ENCODE data around the gene CHCHD3. TPM values are rescaled to one million over a fixed set of nuclear protein-coding genes. Genes with fewer than 3 reads are reported as not detected.

CHCHD3 gene
- total RNA-seq, 1 experiment from 2014 or later: 83.5 TPM

DNA sequence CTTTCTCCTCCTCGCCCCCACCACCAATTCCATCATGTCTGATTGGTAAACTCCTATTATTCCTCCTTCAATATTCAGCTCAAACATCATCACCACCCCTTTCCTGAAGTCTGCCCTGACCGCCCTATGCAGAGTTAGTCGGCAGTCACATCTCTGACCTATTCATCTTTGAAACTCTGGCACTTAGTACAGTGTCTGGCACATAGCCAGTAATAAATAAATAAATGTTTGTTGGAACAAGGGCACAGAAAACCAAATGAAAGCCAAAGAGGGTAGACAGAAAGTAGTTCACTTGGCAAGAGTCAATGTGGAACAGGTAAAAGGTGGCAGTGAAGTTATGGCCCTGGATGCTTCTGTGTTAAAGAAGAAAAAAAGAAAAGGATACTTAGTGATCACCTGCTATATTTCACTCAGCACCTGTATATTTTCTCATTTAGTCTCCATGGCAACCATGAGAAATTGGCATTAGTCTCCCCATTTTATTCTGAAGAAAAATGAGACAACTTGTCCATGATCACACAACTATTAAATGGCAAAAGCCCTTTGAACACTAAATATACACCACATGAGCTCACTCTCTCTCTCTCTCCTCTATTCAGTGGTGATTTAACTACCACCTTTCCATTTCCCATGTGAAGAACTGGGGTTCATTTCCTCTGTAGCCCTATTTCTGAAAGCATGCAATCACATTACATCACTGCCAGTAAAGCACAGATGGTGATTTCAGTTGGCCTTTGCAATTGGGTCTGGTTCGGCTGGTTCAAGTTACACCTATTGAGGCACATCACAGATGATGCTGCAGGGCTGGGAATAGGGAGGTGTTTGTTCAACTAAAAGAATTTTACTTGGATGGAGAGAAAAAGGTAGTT is 25.3 kb downstream of the CHCHD3 start:
- DNase-seq: no peak
- no peaks in the 10 kb centered on the region; the same call in 1 of the 2 replicates for H3K36me3 ChIP-seq (ENCODE audit: insufficient read depth, low read length)
- H3K4me3 ChIP-seq (ENCODE audit: low read length): no peak overlapping the region
- no peaks in the 10 kb centered on the region for H3K9me2 ChIP-seq (replicated peaks; ENCODE audit: insufficient read depth, low read length)
- peaks cover 93% of the 10 kb centered on the region for H3K79me2 ChIP-seq (ENCODE audit: low read length)
- no peak overlapping the region for H2AFZ ChIP-seq (ENCODE audit: low read length)
- H3K9me3 ChIP-seq (ENCODE audit: low read length): no peaks in the 10 kb centered on the region
- H3K27ac ChIP-seq (ENCODE audit: low read length): no peak overlapping the region
- no peak overlapping the region for H3K4me2 ChIP-seq (ENCODE audit: low read depth, low read length, poor library complexity, severe bottlenecking)
- no peak overlapping the region for H3K9ac ChIP-seq (ENCODE audit: low read length)
- H4K20me1 ChIP-seq (ENCODE audit: insufficient read depth, low read depth, low read length): peaks cover 3% of the 10 kb centered on the region; the same call in 1 of the 2 replicates
- H3K27me3 ChIP-seq (ENCODE audit: low read length): no peaks in the 10 kb centered on the region
- peaks cover 50% of the 10 kb centered on the region for H3K4me1 ChIP-seq (ENCODE audit: low read length)

DNA sequence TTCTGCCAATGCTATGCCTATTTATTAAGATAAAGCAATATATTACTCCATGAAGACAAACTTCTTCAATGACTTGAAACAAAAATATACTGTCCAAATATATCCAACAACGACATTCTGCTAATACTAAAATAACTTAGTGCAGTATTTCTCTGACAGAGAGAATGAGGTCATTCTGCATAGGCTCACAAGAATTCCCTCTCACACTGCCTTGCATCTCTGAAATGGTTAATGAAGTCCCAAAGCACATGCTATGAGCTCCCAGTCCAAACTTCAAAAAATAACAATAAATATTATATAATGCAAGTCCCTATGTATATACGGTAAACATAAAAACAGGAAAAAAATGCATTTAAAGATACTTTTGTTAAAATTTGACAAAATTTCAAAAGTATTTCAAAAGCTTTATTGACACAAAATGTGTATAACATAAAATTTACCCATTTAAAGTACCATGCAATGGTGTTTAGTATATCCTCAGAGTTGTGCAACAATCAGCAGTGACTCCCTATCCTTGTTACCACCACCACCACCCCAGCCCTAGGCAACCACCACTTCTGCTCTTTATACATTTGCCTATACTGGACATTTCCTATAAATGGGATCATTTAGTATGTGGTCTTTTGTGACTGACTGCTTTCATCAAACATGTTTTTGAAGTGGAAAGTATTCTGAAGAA is 27.6 kb downstream of the CHCHD3 start:
- H3K9me3 ChIP-seq (ENCODE audit: low read length): no peaks in the 10 kb centered on the region
- no peak overlapping the region for H3K9ac ChIP-seq (ENCODE audit: low read length)
- no peak overlapping the region for H3K4me2 ChIP-seq (ENCODE audit: low read depth, low read length, poor library complexity, severe bottlenecking)
- H3K36me3 ChIP-seq (ENCODE audit: insufficient read depth, low read length): no peaks in the 10 kb centered on the region
- H3K4me1 ChIP-seq (ENCODE audit: low read length): peaks cover 51% of the 10 kb centered on the region
- no peak for DNase-seq
- peaks cover 93% of the 10 kb centered on the region for H3K79me2 ChIP-seq (ENCODE audit: low read length)
- H2AFZ ChIP-seq (ENCODE audit: low read length): no peak overlapping the region
- H3K27me3 ChIP-seq (ENCODE audit: low read length): no peaks in the 10 kb centered on the region
- H3K27ac ChIP-seq (ENCODE audit: low read length): no peak overlapping the region
- no peaks in the 10 kb centered on the region for H3K9me2 ChIP-seq (replicated peaks; ENCODE audit: insufficient read depth, low read length)
- peaks cover 3% of the 10 kb centered on the region; the same call in 1 of the 2 replicates for H4K20me1 ChIP-seq (ENCODE audit: insufficient read depth, low read depth, low read length)
- H3K4me3 ChIP-seq (ENCODE audit: low read length): no peak overlapping the region

DNA sequence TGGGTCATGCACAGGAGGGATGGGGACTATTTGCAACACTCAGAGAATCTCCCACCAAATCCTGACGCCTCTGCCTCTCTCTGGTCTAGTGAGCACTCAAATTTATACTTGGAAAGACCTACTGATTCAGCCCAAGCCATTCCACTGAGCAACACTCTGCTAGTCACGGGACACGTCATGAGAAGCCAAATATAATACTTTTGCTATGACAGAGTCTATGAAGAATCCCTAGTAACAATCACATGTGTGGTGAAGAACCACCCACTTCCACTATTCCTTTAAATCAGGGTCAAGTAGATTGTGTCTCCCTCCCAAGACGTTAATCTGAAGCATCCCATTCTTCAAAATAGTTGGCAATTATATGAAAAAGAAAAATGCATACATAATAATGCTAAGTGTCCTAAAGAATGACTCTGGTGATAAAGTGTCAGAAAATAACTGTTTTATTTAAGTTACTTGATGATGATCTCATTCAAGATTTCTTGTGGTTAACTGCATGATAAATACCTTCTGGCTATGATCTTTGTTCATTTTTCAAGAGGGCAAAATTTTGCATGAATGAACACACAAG is 28.5 kb downstream of the CHCHD3 start:
- H3K9me3 ChIP-seq (ENCODE audit: low read length): no peaks in the 10 kb centered on the region
- peaks cover 93% of the 10 kb centered on the region for H3K79me2 ChIP-seq (ENCODE audit: low read length)

DNA sequence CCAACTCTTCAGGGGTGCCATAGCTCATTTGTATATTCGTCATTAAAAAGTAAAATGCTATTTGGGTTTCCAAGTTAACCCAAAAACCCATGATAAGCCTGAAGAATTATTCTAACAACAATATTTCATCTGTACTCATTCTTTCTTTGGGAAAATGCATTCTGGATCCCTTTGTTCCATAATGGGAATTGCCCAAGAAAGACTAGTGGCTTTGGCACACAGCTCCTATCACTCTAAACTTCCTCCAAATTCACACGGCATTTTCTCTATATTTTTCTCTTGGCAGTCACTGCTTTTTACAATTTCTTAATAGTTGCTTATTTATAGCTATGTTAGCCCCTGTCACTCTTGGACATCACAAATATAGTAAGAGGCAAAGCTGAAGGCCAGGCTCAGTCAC is 29.1 kb downstream of the CHCHD3 start:
- Histone ChIP-seq H4K20me1 (ENCODE audit: insufficient read depth, low read depth, low read length) (peaks cover 3% of the 10 kb centered on the region; the same call in 1 of the 2 replicates), H3K4me2 (ENCODE audit: low read depth, low read length, poor library complexity, severe bottlenecking) (no peak overlapping the region), H3K79me2 (ENCODE audit: low read length) (peaks cover 93% of the 10 kb centered on the region), H3K4me1 (ENCODE audit: low read length) (peaks cover 49% of the 10 kb centered on the region), H3K36me3 (ENCODE audit: insufficient read depth, low read length) (no peaks in the 10 kb centered on the region), H2AFZ (ENCODE audit: low read length) (no peak overlapping the region), H3K27me3 (ENCODE audit: low read length) (no peaks in the 10 kb centered on the region), H3K4me3 (ENCODE audit: low read length) (no peak overlapping the region), H3K9me2 (replicated peaks; ENCODE audit: insufficient read depth, low read length) (no peaks in the 10 kb centered on the region), H3K9me3 (ENCODE audit: low read length) (no peaks in the 10 kb centered on the region), H3K9ac (ENCODE audit: low read length) (no peak overlapping the region), H3K27ac (ENCODE audit: low read length) (no peak overlapping the region)
- DNase-seq: no peak

More for the DNA sequence above, 28.5 kb downstream of the CHCHD3 start:
- no peaks in the 10 kb centered on the region for H3K9me2 ChIP-seq (replicated peaks; ENCODE audit: insufficient read depth, low read length)
- H4K20me1 ChIP-seq (ENCODE audit: insufficient read depth, low read depth, low read length): peaks cover 3% of the 10 kb centered on the region; the same call in 1 of the 2 replicates
- DNase-seq: no peak
- H3K36me3 ChIP-seq (ENCODE audit: insufficient read depth, low read length): no peaks in the 10 kb centered on the region
- H2AFZ ChIP-seq (ENCODE audit: low read length): no peak overlapping the region
- H3K27me3 ChIP-seq (ENCODE audit: low read length): no peaks in the 10 kb centered on the region
- H3K4me3 ChIP-seq (ENCODE audit: low read length): no peak overlapping the region
- no peak overlapping the region for H3K9ac ChIP-seq (ENCODE audit: low read length)
- H3K4me1 ChIP-seq (ENCODE audit: low read length): peaks cover 51% of the 10 kb centered on the region
- H3K4me2 ChIP-seq (ENCODE audit: low read depth, low read length, poor library complexity, severe bottlenecking): no peak overlapping the region
- H3K27ac ChIP-seq (ENCODE audit: low read length): no peak overlapping the region

DNA sequence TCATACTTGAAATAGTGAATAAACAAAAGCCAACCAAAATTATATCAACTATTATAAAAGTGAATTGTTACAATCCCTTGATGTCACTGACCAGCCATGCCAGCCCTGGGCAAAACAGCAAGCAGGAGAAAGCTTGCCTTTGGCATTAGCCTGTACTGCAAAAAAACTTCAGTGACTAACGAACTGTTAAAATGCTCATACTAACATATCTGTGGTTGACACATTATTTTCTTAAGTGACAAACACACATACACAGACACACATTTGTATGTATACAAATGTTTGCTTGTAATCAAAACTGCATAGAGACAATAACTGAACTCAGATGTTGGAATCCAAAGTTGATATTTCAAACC is 29.5 kb downstream of the CHCHD3 start:
- Histone ChIP-seq H3K9me3 (ENCODE audit: low read length) (no peaks in the 10 kb centered on the region), H3K4me1 (ENCODE audit: low read length) (peaks cover 48% of the 10 kb centered on the region), H2AFZ (ENCODE audit: low read length) (no peak overlapping the region), H3K4me3 (ENCODE audit: low read length) (no peak overlapping the region), H3K9ac (ENCODE audit: low read length) (no peak overlapping the region), H3K36me3 (ENCODE audit: insufficient read depth, low read length) (peaks cover 3% of the 10 kb centered on the region; the same call in 1 of the 2 replicates), H3K27ac (ENCODE audit: low read length) (no peak overlapping the region), H3K4me2 (ENCODE audit: low read depth, low read length, poor library complexity, severe bottlenecking) (no peak overlapping the region), H3K79me2 (ENCODE audit: low read length) (peaks cover 94% of the 10 kb centered on the region), H3K27me3 (ENCODE audit: low read length) (no peaks in the 10 kb centered on the region), H4K20me1 (ENCODE audit: insufficient read depth, low read depth, low read length) (peaks cover 3% of the 10 kb centered on the region; the same call in 1 of the 2 replicates), H3K9me2 (replicated peaks; ENCODE audit: insufficient read depth, low read length) (no peaks in the 10 kb centered on the region)
- no peak for DNase-seq

DNA sequence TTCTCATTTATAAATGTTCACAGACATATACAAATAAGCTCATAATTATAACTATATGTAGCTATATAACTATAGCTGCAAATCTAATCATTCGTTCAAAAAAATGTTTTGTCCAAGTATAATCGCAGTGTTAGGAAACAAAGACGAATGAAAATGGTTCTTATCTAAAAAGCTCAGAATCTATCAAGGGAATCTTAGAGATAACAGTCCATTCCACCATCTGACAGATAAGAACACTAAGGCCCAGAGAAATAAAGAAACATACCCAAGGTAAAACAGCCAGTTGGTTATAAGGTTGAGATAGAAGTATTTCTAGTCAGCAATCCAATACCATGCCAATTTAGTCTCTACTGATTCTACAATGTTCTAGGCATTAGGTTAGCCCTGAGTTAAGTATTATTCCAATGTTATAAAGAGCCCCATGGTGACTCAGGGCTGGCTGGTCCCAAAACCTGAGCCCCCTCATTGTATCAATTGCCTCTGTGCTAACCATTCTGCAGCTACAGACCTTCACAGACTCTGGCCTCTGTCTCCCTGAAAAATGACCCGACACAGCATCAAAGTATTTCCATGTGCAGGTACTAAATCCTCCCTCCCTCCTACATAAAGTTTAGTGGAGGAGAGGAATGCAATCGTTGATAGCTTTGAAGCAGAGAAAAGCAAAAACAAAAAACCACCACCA is 30.0 kb downstream of the CHCHD3 start:
- peaks cover 94% of the 10 kb centered on the region for H3K79me2 ChIP-seq (ENCODE audit: low read length)

DNA sequence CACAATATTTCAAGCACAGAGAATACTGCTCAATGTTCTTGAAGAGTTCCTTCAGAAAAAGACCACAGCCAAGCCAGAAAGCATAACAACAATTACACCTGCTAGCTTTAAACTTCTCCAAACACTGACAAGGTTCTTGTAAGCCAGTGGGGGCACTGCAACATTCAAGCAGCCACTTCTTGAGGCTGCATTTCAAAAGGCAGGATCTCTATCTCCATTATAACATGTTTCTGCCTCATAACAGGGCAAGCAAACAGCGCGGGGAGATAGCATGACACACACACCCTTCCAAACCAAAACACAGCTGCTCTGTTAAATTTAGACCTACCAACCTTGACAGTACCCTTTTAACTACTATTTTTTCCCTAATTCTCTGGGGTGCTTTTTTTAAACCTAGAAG is 30.8 kb downstream of the CHCHD3 start:
- peak; percentile 54 for DNase-seq

More for the DNA sequence above, 30.0 kb downstream of the CHCHD3 start:
- Histone ChIP-seq H3K4me3 (ENCODE audit: low read length) (no peak overlapping the region), H3K9me2 (replicated peaks; ENCODE audit: insufficient read depth, low read length) (no peaks in the 10 kb centered on the region), H3K36me3 (ENCODE audit: insufficient read depth, low read length) (peaks cover 6% of the 10 kb centered on the region; the same call in 1 of the 2 replicates), H3K4me1 (ENCODE audit: low read length) (peaks cover 43% of the 10 kb centered on the region), H3K27me3 (ENCODE audit: low read length) (no peaks in the 10 kb centered on the region), H3K27ac (ENCODE audit: low read length) (no peak overlapping the region), H3K9me3 (ENCODE audit: low read length) (no peaks in the 10 kb centered on the region), H3K9ac (ENCODE audit: low read length) (no peak overlapping the region), H3K4me2 (ENCODE audit: low read depth, low read length, poor library complexity, severe bottlenecking) (no peak overlapping the region), H4K20me1 (ENCODE audit: insufficient read depth, low read depth, low read length) (peaks cover 3% of the 10 kb centered on the region; the same call in 1 of the 2 replicates), H2AFZ (ENCODE audit: low read length) (no peak overlapping the region)
- DNase-seq: no peak

More for the DNA sequence above, 30.8 kb downstream of the CHCHD3 start:
- Histone ChIP-seq H3K9me3 (ENCODE audit: low read length) (no peaks in the 10 kb centered on the region), H4K20me1 (ENCODE audit: insufficient read depth, low read depth, low read length) (0 out of 2 replicates have a peak, but pooled peaks cover 3% of the 10 kb centered on the region), H3K4me1 (ENCODE audit: low read length) (peaks cover 41% of the 10 kb centered on the region), H2AFZ (ENCODE audit: low read length) (no peak overlapping the region), H3K79me2 (ENCODE audit: low read length) (peaks cover 91% of the 10 kb centered on the region), H3K9ac (ENCODE audit: low read length) (no peak overlapping the region), H3K36me3 (ENCODE audit: insufficient read depth, low read length) (peaks cover 7% of the 10 kb centered on the region), H3K4me2 (ENCODE audit: low read depth, low read length, poor library complexity, severe bottlenecking) (no peak overlapping the region), H3K27ac (ENCODE audit: low read length) (no peak overlapping the region), H3K27me3 (ENCODE audit: low read length) (no peaks in the 10 kb centered on the region), H3K9me2 (replicated peaks; ENCODE audit: insufficient read depth, low read length) (no peaks in the 10 kb centered on the region), H3K4me3 (ENCODE audit: low read length) (no peak overlapping the region)
